GM12878 (cell line): ENCODE results near the gene LCN1. TPM values are rescaled to one million over a fixed set of nuclear protein-coding genes. Genes with fewer than 3 reads are reported as not detected.

ENCODE experiments used
- ATAC-seq: fragments of 200-7000 bp; cut with Tn5 transposase; 3 replicates; pipeline ENCODE4 v1.9.1; 2020; ENCODE audit warnings: mild to moderate bottlenecking, moderate library complexity
- BruUV-seq: library from RNA; stranded (reverse); fragments of 400-500 nt; replicated peaks from 2 replicates; lab custom pipeline; 2021; lab: Mats Ljungman, UMichigan
- CTCF ChIA-PET: fragments of 300-600 bp; sonication (Branson Sonifier 250); formaldehyde crosslinking; extraction: SDS; loops from one replicate; lab custom pipeline; 2021; ENCODE audit warnings: inconsistent platforms; lab: Yijun Ruan, JAX
- POLR2A ChIA-PET: fragments of 350-600 bp; formaldehyde crosslinking; extraction: SDS; loops from one replicate; lab custom pipeline; 2021; ENCODE audit warnings: inconsistent platforms; lab: Charles Lee
- RAD21 ChIA-PET: fragments of 300-600 bp; sonication (Branson Sonifier 250); formaldehyde crosslinking; loops from one replicate; lab custom pipeline; 2023; ENCODE audit warnings: antibody characterized with exemption; ENCODE audit not compliant: unreplicated experiment; lab: Charles Lee
- SMC1A ChIA-PET: fragments of 300-600 bp; sonication (Branson Sonifier 250); formaldehyde crosslinking; loops from one replicate; lab custom pipeline; 2023; ENCODE audit not compliant: unreplicated experiment, uncharacterized antibody; lab: Charles Lee
- DNase-seq: peaks from one replicate; pipeline ENCODE4 v3.0.0-alpha.2; 2011; ENCODE audit warnings: low read depth, low spot score
- FAIRE-seq: peaks from 3 replicates; lab custom pipeline; 2011; peaks lifted over from hg19 to GRCh38; lab: Jason Lieb, UNC
- H2AFZ ChIP-seq: 2 replicates; pipeline ENCODE4 v1.6.0; 2011; ENCODE audit warnings: low read depth, low read length, control low read depth; ENCODE audit not compliant: control insufficient read depth
- H3K27ac ChIP-seq: 2 replicates; pipeline ENCODE4 v1.5.1; 2011; ENCODE audit warnings: control low read depth; ENCODE audit not compliant: control insufficient read depth, insufficient read depth
- H3K27me3 ChIP-seq, 2 experiments: replicated peaks in 1 of 2; 2 replicates each; pipeline versions ENCODE4 v1.6.0 to v1.6.1; 2011; ENCODE audit warnings: low read length in 1 of 2; ENCODE audit not compliant: control insufficient read depth in 2 of 2, insufficient read depth in 2 of 2
- H3K36me3 ChIP-seq, 2 experiments: 2 replicates each; pipeline ENCODE4 v1.5.1; 2011; ENCODE audit warnings: low read length in 1 of 2; ENCODE audit not compliant: control insufficient read depth in 2 of 2, insufficient read depth in 2 of 2
- H3K4me1 ChIP-seq: 2 replicates; pipeline ENCODE4 v1.6.1; 2011; ENCODE audit warnings: mild to moderate bottlenecking, low read length, moderate library complexity, mixed read lengths; ENCODE audit not compliant: control insufficient read depth, insufficient read depth
- H3K4me2 ChIP-seq: 2 replicates; pipeline ENCODE4 v1.6.0; 2011; ENCODE audit warnings: control low read depth; ENCODE audit not compliant: control insufficient read depth, insufficient read depth
- H3K4me3 ChIP-seq: fragments of 200-600 bp; sonication (generic); 2 replicates; pipeline ENCODE4 v1.5.1; 2016
- H3K79me2 ChIP-seq: 2 replicates; pipeline ENCODE4 v1.6.0; 2011; ENCODE audit warnings: low read length; ENCODE audit not compliant: control insufficient read depth, insufficient read depth
- H3K9ac ChIP-seq: 2 replicates; pipeline ENCODE4 v1.8.0; 2011; ENCODE audit warnings: low read length, control low read depth, mixed read lengths; ENCODE audit not compliant: control insufficient read depth, insufficient read depth
- H3K9me3 ChIP-seq: replicated peaks from 3 replicates; pipeline ENCODE4 v1.5.1; 2011; ENCODE audit warnings: mild to moderate bottlenecking, low read length; ENCODE audit not compliant: control insufficient read depth, insufficient read depth
- H4K20me1 ChIP-seq: 2 replicates; pipeline ENCODE4 v1.6.0; 2011; ENCODE audit not compliant: control insufficient read depth, insufficient read depth
- HDAC2 ChIP-seq: fragments of 200-600 bp; sonication (generic); IDR thresholded peaks from 2 replicates; pipeline ENCODE4 v1.6.1; 2017
- IKZF1 ChIP-seq: fragments of 450-650 bp; conservative IDR thresholded peaks from 2 replicates; pipeline ENCODE4 v1.6.1; 2017; ENCODE audit warnings: antibody characterized with exemption, mild to moderate bottlenecking
- SREBF1 ChIP-seq: IDR thresholded peaks from 2 replicates; pipeline ENCODE4 v1.6.1; 2012; ENCODE audit warnings: mild to moderate bottlenecking, low read length
- TCF7 ChIP-seq: IDR thresholded peaks from 2 replicates; pipeline ENCODE4 v1.6.1; 2014; ENCODE audit warnings: antibody characterized with exemption, borderline replicate concordance
- YY1 ChIP-seq: IDR thresholded peaks from 2 replicates; pipeline ENCODE4 v1.6.1; 2011; ENCODE audit warnings: low read depth, mild to moderate bottlenecking, low read length
- WGBS: methylation state at CpG from one replicate; pipeline ENCODE4 v1.1.6; 2016; ENCODE audit warnings: low lambda C conversion rate; ENCODE audit not compliant: insufficient replicate concordance, insufficient coverage; ENCODE audit errors: missing lambda C conversion rate; 5-methylcytosine and 5-hydroxymethylcytosine counted together
- in situ Hi-C: fragments of 300-500 bp; cut with MboI; formaldehyde crosslinking; loops from 9 replicates; pipeline ENCODE4 v1.14.3; 2018; ENCODE audit warnings: mixed read lengths
- intact Hi-C: fragments of 100-400 bp; cut with micrococcal nuclease; formaldehyde crosslinking; loops from one replicate; pipeline ENCODE4 v1.14.2; 2022; ENCODE audit not compliant: unreplicated experiment
- polyA plus RNA-seq, 11 experiments: library from polyadenylated mRNA; depleted of rRNA in 4 of 11; unstranded in 6 of 11; stranded (reverse) in 5 of 11; fragments of >200 nt; fragmentation: Nextera tagmentation in 4 of 11; fragmentation: Illumina TruSeq in 1 of 11; extraction: Ambion mirVana in 4 of 11; extraction: Trizol in 1 of 11; gene quantifications; 1 replicate in 1 of 11; 2 replicates in 10 of 11; pipeline versions ENCODE4 v1.2.1 to v1.2.3, GENCODE V29; 2011 to 2016; ENCODE audit warnings: inconsistent platforms in 2 of 11, missing spikeins in 2 of 11, low read depth in 1 of 11
- total RNA-seq, 4 experiments: library from RNA; depleted of rRNA in 3 of 4; stranded (reverse); fragments of >200 nt in 3 of 4; fragmentation: Illumina TruSeq in 1 of 4; extraction: Trizol in 1 of 4; gene quantifications; 2 replicates each; pipeline versions ENCODE4 v1.2.1 to v1.2.3, GENCODE V29; 2013 to 2021
- TF ChIP-seq, protein P1 (sequence below): fragments of 450-650 bp; IDR thresholded peaks from 2 replicates; pipeline ENCODE4 v1.6.1; 2017; ENCODE audit warnings: mild to moderate bottlenecking

LCN1 gene
- total and polyA plus RNA-seq, 10 of the 15 experiments (the other 5 are each of a cell fraction or from before 2014, with no cell fraction given) = not detected

DNA sequence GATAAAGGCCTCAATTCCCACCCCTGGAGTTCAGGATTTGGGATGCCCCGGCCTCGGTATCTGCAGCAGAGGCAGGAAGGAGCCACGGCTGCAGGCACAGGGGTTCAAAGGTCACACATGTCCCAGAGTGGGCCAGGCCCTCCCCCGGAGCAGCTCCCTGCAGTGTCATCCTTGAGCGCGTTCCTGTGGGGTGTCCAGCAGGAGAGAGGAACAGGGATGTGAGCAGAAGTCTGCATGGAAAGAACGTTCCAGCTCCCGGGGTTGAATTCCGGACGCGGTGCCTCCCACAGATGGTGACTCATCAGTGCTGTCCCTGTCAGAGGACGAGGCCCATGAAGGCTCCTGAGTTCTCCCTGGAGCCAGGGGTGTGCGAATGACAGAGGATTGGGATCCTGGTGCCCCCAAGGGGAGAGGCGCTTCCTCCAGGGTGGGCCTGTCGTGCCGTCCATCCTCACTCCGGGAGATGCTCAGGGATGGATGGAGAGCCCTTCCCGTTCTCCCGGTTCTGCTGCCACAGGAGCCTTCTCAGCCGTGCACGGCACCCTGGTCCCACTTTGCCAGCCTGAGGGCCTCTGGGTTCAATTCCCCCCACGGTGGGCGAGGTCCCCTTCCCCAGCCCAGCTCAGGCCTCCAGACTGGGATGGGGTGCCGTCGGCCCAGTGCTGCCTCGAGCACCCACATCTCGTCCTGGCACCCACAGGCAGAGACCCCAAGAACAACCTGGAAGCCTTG is 3.1 kb downstream of the LCN1 start:
- no TSS peak for BruUV-seq
- RAD21 ChIA-PET = no interaction called here
- no peak for DNase-seq
- CTCF ChIA-PET = interaction anchor here (0.6 kb wide), 1 partner anchor 10 kb away, joined by 4 read pairs; no protein-coding TSS in a partner anchor
- Histone ChIP-seq H3K79me2 (no peaks in the 10 kb centered on the region), H3K4me1 (no peaks in the 10 kb centered on the region), H3K9me3 (no peaks in the 10 kb centered on the region), H3K4me3 (no peak overlapping the region), H2AFZ (no peak overlapping the region), H3K4me2 (no peak overlapping the region), H3K36me3 (no peaks in the 10 kb centered on the region), H4K20me1 (no peaks in the 10 kb centered on the region), H3K27me3 (no peaks in the 10 kb centered on the region), H3K9ac (no peak overlapping the region), H3K27ac (no peak overlapping the region)
- TF ChIP-seq, protein P1, sequence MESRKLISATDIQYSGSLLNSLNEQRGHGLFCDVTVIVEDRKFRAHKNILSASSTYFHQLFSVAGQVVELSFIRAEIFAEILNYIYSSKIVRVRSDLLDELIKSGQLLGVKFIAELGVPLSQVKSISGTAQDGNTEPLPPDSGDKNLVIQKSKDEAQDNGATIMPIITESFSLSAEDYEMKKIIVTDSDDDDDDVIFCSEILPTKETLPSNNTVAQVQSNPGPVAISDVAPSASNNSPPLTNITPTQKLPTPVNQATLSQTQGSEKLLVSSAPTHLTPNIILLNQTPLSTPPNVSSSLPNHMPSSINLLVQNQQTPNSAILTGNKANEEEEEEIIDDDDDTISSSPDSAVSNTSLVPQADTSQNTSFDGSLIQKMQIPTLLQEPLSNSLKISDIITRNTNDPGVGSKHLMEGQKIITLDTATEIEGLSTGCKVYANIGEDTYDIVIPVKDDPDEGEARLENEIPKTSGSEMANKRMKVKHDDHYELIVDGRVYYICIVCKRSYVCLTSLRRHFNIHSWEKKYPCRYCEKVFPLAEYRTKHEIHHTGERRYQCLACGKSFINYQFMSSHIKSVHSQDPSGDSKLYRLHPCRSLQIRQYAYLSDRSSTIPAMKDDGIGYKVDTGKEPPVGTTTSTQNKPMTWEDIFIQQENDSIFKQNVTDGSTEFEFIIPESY = no peak
- TF ChIP-seq HDAC2 = no peak
- TF ChIP-seq YY1 = no peak
- no peak for TF ChIP-seq SREBF1
- no peak for TF ChIP-seq IKZF1
- no peak for TF ChIP-seq TCF7
- POLR2A ChIA-PET = interaction anchor here (0.6 kb wide), 2 partner anchors 336 to 590 kb away, joined by 6 to 8 read pairs; no protein-coding TSS in a partner anchor
- in situ Hi-C loops (no loop called here), intact Hi-C loops (no loop called here)
- no peak for ATAC-seq
- FAIRE-seq = no peak
- SMC1A ChIA-PET = no interaction called here
- 54% methylated on average over 27 of the region's 27 CpGs for WGBS
